Right renal pelvis (tissue), 4 donors: Measurements from ENCODE around the gene MYBBP1A. TPM values are rescaled to one million over a fixed set of nuclear protein-coding genes. Genes with fewer than 3 reads are reported as not detected.
A peak's percentile ranks its signal among the peaks of the same experiment; 100 is the strongest.

Source experiments
- DNase-seq, 4 donors: peaks; one replicate each; pipeline ENCODE4 v3.0.0-alpha.2; 2013; ENCODE audit warnings: low read depth in 4 of 4, low spot score in 3 of 4, missing footprints in 1 of 4
- polyA plus RNA-seq, 4 donors: library from polyadenylated mRNA; unstranded; fragments of 120-200 nt; gene quantifications; one replicate each; pipeline ENCODE4 v1.2.1, GENCODE V29; 2013; ENCODE audit not compliant: insufficient read length in 4 of 4

Gene MYBBP1A
- polyA plus RNA-seq, 4 donors = 34.7 to 49.4 (median 40.0) TPM

- no peak for DNase-seq
These were observed 19.4 kb upstream of the MYBBP1A start for GRCh38 chr17:4574448-4575045.

GRCh38 chr17:4573669-4574068 is 18.5 kb upstream of the MYBBP1A start:
- no peak for DNase-seq

- DNase-seq = no peak
These were observed 17.9 kb upstream of the MYBBP1A start for GRCh38 chr17:4573115-4573514.

GRCh38 chr17:4572131-4572530 is 16.9 kb upstream of the MYBBP1A start:
- no peak for DNase-seq

- no peak for DNase-seq
These were observed 14.4 kb upstream of the MYBBP1A start for GRCh38 chr17:4569591-4569990.

GRCh38 chr17:4566785-4567184 is 11.6 kb upstream of the MYBBP1A start:
- peak in 3 of 4 donors; percentile 60 to 67 (median 66) for DNase-seq

- DNase-seq = peak in 1 of 4 donors; percentile 67
These were observed 10.3 kb upstream of the MYBBP1A start for GRCh38 chr17:4565209-4566141.

GRCh38 chr17:4562015-4562969 is 7.1 kb upstream of the MYBBP1A start:
- DNase-seq = no peak

- no peak for DNase-seq
These were observed 5.7 kb upstream of the MYBBP1A start for GRCh38 chr17:4560837-4561256.

- DNase-seq = no peak
These were observed 5.2 kb upstream of the MYBBP1A start, which contains the start of gene GGT6 for GRCh38 chr17:4560421-4560820. TSS of gene GGT6 (minus strand) at chr17:4560577. CDS start at chr17:4560521, 56 bp downstream.

GRCh38 chr17:4559966-4560365 is 4.8 kb upstream of the MYBBP1A start:
- no peak for DNase-seq

GRCh38 chr17:4559139-4559791 is 4.1 kb upstream of the MYBBP1A start:
- no peak for DNase-seq

GRCh38 chr17:4558347-4558971 is 3.3 kb upstream of the MYBBP1A start:
- no peak for DNase-seq

GRCh38 chr17:4557626-4558346 is 2.6 kb upstream of the MYBBP1A start:
- no peak for DNase-seq

GRCh38 chr17:4556996-4557395 is 1.8 kb upstream of the MYBBP1A start:
- no peak for DNase-seq

- DNase-seq = no peak
These were observed 932 bp upstream of the MYBBP1A start for GRCh38 chr17:4555873-4556759.

GRCh38 chr17:4554441-4554996 is 665 bp downstream of the MYBBP1A start:
- no peak for DNase-seq

GRCh38 chr17:4553669-4554068 is 1.5 kb downstream of the MYBBP1A start:
- DNase-seq = no peak
